HEK293T (cell line): Measurements from ENCODE around the gene OCA2.

ENCODE experiments used
- ELF4 ChIP-seq: fragments of 450-650 bp; IDR thresholded peaks from 2 replicates; pipeline ENCODE4 v1.6.1; 2017; ENCODE audit warnings: antibody characterized with exemption
- SP1 ChIP-seq: fragments of 450-650 bp; IDR thresholded peaks from 2 replicates; pipeline ENCODE4 v1.6.1; 2017

DNA sequence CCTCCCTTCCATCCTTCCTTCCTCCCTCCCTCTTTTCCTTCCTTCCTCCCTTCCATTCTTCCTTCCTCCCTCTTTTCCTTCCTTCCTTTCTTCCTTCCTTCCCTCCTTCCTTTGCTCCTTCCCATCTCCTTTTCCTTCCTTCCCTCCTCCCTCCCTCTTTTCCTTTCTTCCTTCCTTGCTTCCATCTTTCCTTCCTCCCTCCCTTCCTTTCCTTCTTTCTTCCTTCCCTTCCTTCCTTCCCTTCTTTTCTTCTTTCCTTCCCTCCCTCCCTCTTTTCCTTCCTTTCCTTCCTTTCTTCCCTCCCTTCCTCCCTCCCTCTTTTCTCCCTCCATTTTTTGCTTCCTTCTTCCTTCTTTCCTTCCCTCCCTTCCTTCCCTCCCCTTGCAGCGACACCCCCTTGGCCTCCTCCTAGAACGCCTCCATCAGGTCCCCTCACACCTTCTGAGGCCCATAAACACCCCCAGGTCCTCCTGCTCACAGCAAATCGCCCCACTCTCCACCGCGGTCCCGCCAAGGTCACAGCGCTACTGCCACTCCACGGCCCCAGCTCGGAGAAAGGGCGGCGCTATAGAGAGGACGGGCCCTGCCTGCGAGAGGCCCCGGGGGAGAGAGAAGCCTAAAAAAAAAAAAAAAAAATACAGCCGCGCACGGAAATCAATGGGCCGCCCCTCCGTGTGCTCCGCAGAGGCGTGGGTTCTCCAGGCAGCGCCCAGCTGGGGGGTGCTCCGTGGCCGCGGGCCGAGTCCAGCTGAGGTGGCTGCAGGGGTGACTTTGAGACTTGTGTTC is 328.2 kb downstream of the OCA2 start:
- TF ChIP-seq ELF4 (no peak), SP1 (no peak)
